ENCODE measurements around the gene PCDHGB1. TPM values are rescaled to one million over a fixed set of nuclear protein-coding genes. Genes with fewer than 3 reads are reported as not detected.
"Not testable (repeated sequence)": the region's sequence is repeated elsewhere in the genome, so short reads cannot be mapped to it uniquely, and the experiment has no call there.

The PCDHGB1 gene
- total RNA-seq, 1 donor = 4.2 TPM

- DNase-seq (ENCODE audit: low read depth) = no peak
- H3K4me3 ChIP-seq (ENCODE audit: low read depth, low read length) = no peak overlapping the region
- no peak for TF ChIP-seq CTCF (IDR thresholded peaks at IDR 0.05; ENCODE audit: insufficient read depth, low read length)
Measured at GRCh38 chr5:141371572-141372475, 21.9 kb downstream of the PCDHGB1 start.

- peak; percentile 53 for DNase-seq (ENCODE audit: low read depth)
- H3K4me3 ChIP-seq (ENCODE audit: low read depth, low read length) = peak within 1 kb of the TSS; percentile 59
- peak; percentile 57 for TF ChIP-seq CTCF (IDR thresholded peaks at IDR 0.05; ENCODE audit: insufficient read depth, low read length)
Measured at GRCh38 chr5:141373673-141374317, 23.9 kb downstream of the PCDHGB1 start, which contains the start of gene PCDHGA6. PCDHGA6 (plus strand) TSS chr5:141373891; CDS start chr5:141374084, 193 bp downstream.

- no peak overlapping the region for H3K4me3 ChIP-seq (ENCODE audit: low read depth, low read length)
- TF ChIP-seq CTCF (IDR thresholded peaks at IDR 0.05; ENCODE audit: insufficient read depth, low read length) = no peak
- DNase-seq (ENCODE audit: low read depth) = no peak
Measured at GRCh38 chr5:141374627-141375026, 24.7 kb downstream of the PCDHGB1 start.

GRCh38 chr5:141375444-141376155 is 25.7 kb downstream of the PCDHGB1 start:
- H3K4me3 ChIP-seq (ENCODE audit: low read depth, low read length) = not testable (repeated sequence)

GRCh38 chr5:141382469-141383294 is 32.8 kb downstream of the PCDHGB1 start, which contains the start of gene PCDHGA7:
PCDHGA7 (plus strand) TSS chr5:141382742; CDS start chr5:141382900, 158 bp downstream.
- peak; percentile 67 for TF ChIP-seq CTCF (IDR thresholded peaks at IDR 0.05; ENCODE audit: insufficient read depth, low read length)
- H3K4me3 ChIP-seq (ENCODE audit: low read depth, low read length) = peak within 1 kb of the TSS; percentile 73
- peak; percentile 68 for DNase-seq (ENCODE audit: low read depth)

More at GRCh38 chr5:141375444-141376155, 25.7 kb downstream of the PCDHGB1 start:
- DNase-seq (ENCODE audit: low read depth) = not testable (repeated sequence)

- DNase-seq (ENCODE audit: low read depth) = no peak
- TF ChIP-seq CTCF (IDR thresholded peaks at IDR 0.05; ENCODE audit: insufficient read depth, low read length) = no peak
- H3K4me3 ChIP-seq (ENCODE audit: low read depth, low read length) = peak overlapping the region; percentile 73
Measured at GRCh38 chr5:141383345-141383744, 33.4 kb downstream of the PCDHGB1 start.

Measured in fibroblast of the aortic adventitia (primary cell).